T follicular helper cell (primary cell): ENCODE measurements around the gene RIN3.
A peak's percentile ranks its signal among the peaks of the same experiment; 100 is the strongest.

Source experiments
- DNase-seq: peaks from one replicate; pipeline ENCODE4 v3.0.0-alpha.2; 2020; ENCODE audit warnings: low read depth

The RIN3 gene

GRCh38 chr14:92690171-92691011 lies 176.8 kb downstream of the RIN3 start:
- DNase-seq, result no peak

DNA sequence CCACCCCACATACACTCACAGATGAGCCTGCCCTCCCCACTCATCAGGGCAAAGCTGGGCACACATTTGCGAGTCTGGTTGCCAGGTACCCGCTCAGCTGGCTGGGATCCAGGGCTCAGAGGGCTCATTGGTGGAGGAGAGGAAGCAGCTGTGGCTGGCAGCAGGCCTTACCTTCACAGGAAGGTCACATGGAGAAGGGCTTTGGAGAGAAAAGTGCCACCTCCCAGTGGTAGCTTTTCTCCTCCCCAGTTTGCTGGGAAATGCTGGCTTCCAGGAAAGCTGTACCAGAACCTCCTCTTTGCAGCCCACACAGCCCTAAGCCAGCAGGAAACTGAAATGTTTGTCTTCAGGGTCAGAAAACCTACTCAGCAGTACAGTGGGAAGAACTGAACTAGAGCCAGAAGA lies 179.2 kb downstream of the RIN3 start:
- no peak for DNase-seq

GRCh38 chr14:92693998-92694795 lies 180.6 kb downstream of the RIN3 start:
- no peak for DNase-seq

DNA sequence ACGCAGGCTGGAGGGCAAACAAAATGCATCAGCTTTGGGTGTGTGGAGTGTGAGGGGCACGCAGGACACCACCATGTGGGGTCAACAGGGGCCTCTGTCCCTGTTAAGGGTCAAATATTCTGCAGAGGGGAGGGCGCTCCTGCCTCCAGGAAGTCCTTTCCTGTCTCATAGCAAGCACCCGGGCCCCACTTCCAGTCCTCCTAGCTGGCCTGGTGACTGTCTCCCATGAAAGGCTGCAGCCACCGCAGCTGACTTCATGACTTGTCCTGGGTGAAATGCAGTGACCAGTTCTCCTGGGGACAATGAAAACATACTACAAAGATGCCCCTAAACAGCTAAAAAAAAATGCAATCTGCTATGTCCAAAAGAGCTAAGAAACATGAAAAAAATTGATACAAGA lies 181.2 kb downstream of the RIN3 start:
- DNase-seq, result no peak

- no peak for DNase-seq
Measured at GRCh38 chr14:92695562-92695961, 182.0 kb downstream of the RIN3 start.

- DNase-seq, result no peak
Measured at GRCh38 chr14:92696366-92696765, 182.8 kb downstream of the RIN3 start.

- DNase-seq, result no peak
Measured at GRCh38 chr14:92698393-92698792, 184.8 kb downstream of the RIN3 start.

GRCh38 chr14:92701826-92702225 lies 188.2 kb downstream of the RIN3 start:
- DNase-seq, result no peak

- DNase-seq, result no peak
Measured at GRCh38 chr14:92702441-92702918, 188.9 kb downstream of the RIN3 start.

GRCh38 chr14:92703516-92703915 lies 189.9 kb downstream of the RIN3 start:
- no peak for DNase-seq

GRCh38 chr14:92704036-92704804 lies 190.6 kb downstream of the RIN3 start:
- DNase-seq, result no peak

DNA sequence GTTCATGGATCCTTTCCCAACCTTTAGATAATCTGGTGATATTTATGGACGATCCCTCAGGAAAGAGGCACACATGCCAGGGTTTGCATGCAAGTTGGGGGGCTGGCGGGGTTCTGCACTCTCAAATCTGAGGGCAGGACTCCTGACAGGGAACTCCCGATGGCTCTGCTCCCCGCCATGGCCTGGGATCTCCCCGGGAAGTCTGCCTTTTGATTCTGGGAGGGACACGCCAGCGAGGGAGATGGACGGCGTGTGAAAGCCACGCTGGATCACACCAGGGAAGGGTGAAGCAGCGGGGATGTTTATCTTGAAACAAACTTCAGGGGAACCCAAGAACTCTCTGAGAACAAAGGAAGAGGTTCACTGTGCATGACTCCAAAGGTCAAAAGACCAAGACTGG lies 191.2 kb downstream of the RIN3 start:
- DNase-seq, result no peak

DNA sequence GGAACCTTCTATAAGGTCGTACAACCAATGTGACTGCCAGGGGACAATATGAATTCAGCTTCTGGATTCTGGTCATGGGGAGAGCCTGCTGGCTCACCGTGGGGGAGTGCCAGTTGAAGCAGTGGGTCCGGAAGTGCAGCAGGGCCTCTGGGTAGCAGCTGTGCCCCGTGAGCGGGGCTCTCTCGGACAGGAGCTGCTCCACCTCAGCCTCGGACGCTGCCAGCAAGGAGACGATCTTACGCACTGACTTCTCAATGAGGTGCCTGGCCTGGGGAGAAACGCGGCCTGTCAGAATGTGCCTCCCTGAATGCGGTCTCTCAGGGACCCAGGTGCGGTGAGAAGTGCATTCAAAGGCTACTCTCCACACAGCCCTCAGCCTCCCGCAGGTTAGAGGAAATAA lies 192.8 kb downstream of the RIN3 start:
- no peak for DNase-seq

DNA sequence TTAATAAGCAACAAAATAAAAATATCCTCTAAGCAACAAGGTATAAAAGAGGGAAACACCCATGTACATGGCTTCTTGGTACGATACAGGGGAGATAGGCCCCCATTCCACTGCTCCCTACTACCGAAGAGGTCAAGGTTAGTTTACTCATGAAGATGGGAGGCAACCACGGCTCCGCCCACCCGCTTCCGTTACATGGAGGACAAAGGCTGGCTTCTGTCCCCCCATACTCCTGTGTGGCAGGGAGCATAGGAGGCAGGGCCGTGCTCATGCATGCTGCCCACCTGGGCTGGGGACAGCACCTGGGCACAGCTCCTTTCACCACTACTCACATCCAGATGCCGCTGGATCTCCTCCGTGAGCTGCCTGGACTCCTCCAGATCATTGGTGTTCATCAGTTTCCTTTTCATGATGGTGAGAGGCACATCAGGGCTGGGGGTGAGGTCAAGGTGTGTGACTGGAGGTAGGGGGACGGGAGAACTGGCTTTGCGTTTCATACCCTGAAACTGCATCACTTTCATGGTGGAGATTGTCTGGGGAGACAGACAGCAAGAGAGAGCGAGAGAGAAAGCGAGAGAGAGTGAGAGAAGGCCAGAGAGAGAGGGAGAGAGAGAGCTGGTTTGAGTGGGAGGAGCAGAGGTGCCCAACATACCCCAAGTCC lies 195.9 kb downstream of the RIN3 start:
- no peak for DNase-seq

- no peak for DNase-seq
Measured at GRCh38 chr14:92710001-92710341, 196.4 kb downstream of the RIN3 start.

- DNase-seq, result no peak
Measured at GRCh38 chr14:92711976-92712653, 198.5 kb downstream of the RIN3 start.

GRCh38 chr14:92712654-92713051 lies 199.1 kb downstream of the RIN3 start:
- DNase-seq, result no peak

DNA sequence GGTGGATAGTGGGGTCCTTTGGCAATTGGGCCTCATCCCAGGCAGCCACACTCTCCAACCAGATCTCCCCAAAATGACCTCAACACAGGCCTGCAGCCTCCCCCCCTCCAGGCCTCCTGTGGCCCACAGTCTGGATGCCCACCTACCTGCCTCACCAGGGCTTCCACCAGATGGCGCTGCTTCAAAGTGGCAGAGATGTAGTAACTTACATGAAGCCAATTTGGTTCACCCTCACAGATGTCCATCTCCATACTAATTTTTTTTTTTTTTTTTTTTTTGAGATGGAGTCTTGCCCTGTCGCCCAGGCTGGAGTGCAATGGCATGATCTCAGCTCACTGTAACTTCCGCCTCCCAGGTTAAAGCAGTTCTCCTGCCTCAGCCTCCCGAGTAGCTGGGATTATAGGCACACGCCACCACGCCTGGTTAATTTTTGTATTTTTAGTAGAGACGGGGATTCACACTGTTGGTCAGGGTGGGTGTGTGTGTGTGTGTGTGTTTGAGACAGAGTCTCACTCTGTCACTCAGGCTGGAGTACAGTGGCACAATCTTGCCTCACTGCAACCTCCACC lies 201.2 kb downstream of the RIN3 start:
- DNase-seq, result peak; percentile 65

GRCh38 chr14:92716131-92716530 lies 202.6 kb downstream of the RIN3 start:
- DNase-seq, result no peak

- DNase-seq, result no peak
Measured at GRCh38 chr14:92717571-92718042, 204.0 kb downstream of the RIN3 start.

GRCh38 chr14:92718664-92719063 lies 205.1 kb downstream of the RIN3 start:
- DNase-seq, result no peak
